SU-DHL-6 (cell line): ENCODE data around the gene LRRC75B.

Experiments used
- EZH2phosphoT487 ChIP-seq: fragments of 200-600 bp; sonication (generic), shearing (Covaris generic); conservative IDR thresholded peaks from 2 replicates; pipeline ENCODE4 v1.6.1; 2018; ENCODE audit warnings: mild to moderate bottlenecking, antibody characterized with exemption, low read length, moderate library complexity, mixed read lengths
- TF ChIP-seq, protein P1 (sequence below): fragments of 200-600 bp; sonication (generic); IDR thresholded peaks from one replicate; pipeline ENCODE4 v1.5.1; 2017; ENCODE audit warnings: antibody characterized with exemption, mild to moderate bottlenecking, low read length, moderate library complexity; ENCODE audit not compliant: insufficient read depth, poor library complexity, severe bottlenecking

DNA sequence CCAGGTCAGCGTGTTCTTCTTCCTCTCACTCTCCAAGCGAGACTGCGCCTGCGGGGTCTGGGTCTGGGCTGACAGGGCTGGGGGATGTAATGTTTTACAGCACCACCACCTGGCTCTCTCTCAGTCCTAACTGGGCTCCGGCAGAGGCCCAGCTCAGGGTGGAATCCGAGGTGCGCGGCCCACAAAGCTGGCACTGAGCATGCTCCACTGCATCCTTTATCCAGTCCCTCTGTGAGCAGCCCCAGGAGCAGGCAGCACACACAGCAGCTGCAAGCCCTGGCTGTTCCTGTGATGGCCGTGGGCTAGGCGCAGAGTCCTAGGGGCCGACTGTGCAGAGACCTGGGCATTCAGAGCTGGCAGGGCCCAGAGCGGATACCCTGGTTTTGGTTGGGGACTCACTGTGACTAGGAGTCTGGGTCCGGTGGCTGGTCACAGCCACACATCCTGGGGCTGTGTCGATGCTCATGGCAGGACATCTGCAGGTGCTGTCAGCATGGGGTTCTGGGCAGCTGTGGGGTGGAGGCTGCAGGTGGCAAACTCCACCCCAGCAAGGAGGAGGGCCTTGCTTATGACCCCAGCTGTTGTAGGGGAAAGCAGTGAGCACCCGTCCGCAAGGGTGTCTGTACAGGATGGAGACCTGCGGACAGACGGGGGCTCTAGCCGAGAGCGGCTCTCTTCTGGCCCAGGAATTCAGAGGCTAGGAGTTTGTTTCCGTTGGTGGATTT lies 4.0 kb downstream of the LRRC75B start:
- TF ChIP-seq, protein P1, sequence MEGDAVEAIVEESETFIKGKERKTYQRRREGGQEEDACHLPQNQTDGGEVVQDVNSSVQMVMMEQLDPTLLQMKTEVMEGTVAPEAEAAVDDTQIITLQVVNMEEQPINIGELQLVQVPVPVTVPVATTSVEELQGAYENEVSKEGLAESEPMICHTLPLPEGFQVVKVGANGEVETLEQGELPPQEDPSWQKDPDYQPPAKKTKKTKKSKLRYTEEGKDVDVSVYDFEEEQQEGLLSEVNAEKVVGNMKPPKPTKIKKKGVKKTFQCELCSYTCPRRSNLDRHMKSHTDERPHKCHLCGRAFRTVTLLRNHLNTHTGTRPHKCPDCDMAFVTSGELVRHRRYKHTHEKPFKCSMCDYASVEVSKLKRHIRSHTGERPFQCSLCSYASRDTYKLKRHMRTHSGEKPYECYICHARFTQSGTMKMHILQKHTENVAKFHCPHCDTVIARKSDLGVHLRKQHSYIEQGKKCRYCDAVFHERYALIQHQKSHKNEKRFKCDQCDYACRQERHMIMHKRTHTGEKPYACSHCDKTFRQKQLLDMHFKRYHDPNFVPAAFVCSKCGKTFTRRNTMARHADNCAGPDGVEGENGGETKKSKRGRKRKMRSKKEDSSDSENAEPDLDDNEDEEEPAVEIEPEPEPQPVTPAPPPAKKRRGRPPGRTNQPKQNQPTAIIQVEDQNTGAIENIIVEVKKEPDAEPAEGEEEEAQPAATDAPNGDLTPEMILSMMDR = no peak
- no peak for TF ChIP-seq EZH2phosphoT487
